Neural progenitor cell (in vitro differentiated cells): ENCODE results near the gene DACH1.

Experiments used
- EZH2 ChIP-seq: fragments of 200-600 bp; sonication (generic); IDR thresholded peaks from 2 replicates; pipeline ENCODE4 v1.6.1; 2017; ENCODE audit warnings: antibody characterized with exemption, mild to moderate bottlenecking, moderate library complexity
- TF ChIP-seq, protein P1 (sequence below): fragments of 200-600 bp; sonication (generic); IDR thresholded peaks from 2 replicates; pipeline ENCODE4 v1.5.1; 2017; ENCODE audit warnings: antibody characterized with exemption, mild to moderate bottlenecking

DNA sequence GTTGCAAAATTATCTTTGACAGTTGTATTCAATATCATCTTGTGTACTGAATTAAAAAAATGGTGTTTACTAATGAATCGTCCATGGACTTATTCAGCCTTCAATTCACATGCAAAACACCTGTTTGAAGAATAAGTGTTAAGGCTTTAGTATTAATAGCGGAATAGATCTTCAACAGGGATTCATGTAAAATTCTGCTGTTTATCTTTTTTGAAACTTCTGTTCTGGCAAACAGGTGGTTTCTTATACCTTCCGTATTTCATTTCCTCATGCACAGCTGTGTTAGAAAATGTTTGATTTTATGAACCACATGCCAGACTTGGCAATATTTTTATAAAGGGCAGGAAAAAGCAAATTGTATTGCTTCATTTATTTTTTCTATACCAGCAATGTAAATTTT is 255.7 kb downstream of the DACH1 start:
- TF ChIP-seq, protein P1, sequence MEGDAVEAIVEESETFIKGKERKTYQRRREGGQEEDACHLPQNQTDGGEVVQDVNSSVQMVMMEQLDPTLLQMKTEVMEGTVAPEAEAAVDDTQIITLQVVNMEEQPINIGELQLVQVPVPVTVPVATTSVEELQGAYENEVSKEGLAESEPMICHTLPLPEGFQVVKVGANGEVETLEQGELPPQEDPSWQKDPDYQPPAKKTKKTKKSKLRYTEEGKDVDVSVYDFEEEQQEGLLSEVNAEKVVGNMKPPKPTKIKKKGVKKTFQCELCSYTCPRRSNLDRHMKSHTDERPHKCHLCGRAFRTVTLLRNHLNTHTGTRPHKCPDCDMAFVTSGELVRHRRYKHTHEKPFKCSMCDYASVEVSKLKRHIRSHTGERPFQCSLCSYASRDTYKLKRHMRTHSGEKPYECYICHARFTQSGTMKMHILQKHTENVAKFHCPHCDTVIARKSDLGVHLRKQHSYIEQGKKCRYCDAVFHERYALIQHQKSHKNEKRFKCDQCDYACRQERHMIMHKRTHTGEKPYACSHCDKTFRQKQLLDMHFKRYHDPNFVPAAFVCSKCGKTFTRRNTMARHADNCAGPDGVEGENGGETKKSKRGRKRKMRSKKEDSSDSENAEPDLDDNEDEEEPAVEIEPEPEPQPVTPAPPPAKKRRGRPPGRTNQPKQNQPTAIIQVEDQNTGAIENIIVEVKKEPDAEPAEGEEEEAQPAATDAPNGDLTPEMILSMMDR = no peak
- no peak for TF ChIP-seq EZH2
